HepG2 (cell line): Measurements from ENCODE around the gene ZNF605. TPM values are rescaled to one million over a fixed set of nuclear protein-coding genes. Genes with fewer than 3 reads are reported as not detected.

Experiments
- ATAC-seq: fragments of 200-7000 bp; cut with Tn5 transposase; 3 replicates; pipeline ENCODE4 v1.9.1; 2020; ENCODE audit warnings: mild to moderate bottlenecking, moderate library complexity
- BruUV-seq: library from RNA; stranded (reverse); fragments of 400-500 nt; replicated peaks from 2 replicates; lab custom pipeline; 2021; lab: Mats Ljungman, UMichigan
- CTCF ChIA-PET: fragments of 300-600 bp; formaldehyde crosslinking; extraction: SDS; loops from one replicate; lab custom pipeline; 2021; ENCODE audit warnings: low total read pairs, inconsistent platforms, low intra/inter-chr PET ratio; lab: Yijun Ruan, JAX
- POLR2A ChIA-PET: fragments of 350-600 bp; sonication (Branson Sonifier 250); formaldehyde crosslinking; loops from one replicate; lab custom pipeline; 2020; ENCODE audit warnings: antibody characterized with exemption, inconsistent platforms; lab: Yijun Ruan, JAX
- DNase-seq: peaks from one replicate; pipeline ENCODE4 v3.0.0-alpha.2; 2015; ENCODE audit warnings: low spot score
- FAIRE-seq: peaks from 3 replicates; lab custom pipeline; 2011; peaks lifted over from hg19 to GRCh38; lab: Jason Lieb, UNC
- H2AFZ ChIP-seq: one replicate; pipeline ENCODE4 v1.6.1; 2011; ENCODE audit warnings: low read length, inconsistent platforms
- H3K27ac ChIP-seq: fragments of 300-600 bp; 3 replicates; pipeline ENCODE4 v1.8.0; 2011; ENCODE audit warnings: mixed run types, mild to moderate bottlenecking, mixed read lengths, low read length, inconsistent platforms; ENCODE audit not compliant: insufficient read depth; ENCODE audit errors: extremely low read length
- H3K27me3 ChIP-seq, 2 experiments: fragments of 200-600 bp in 1 of 2; 2 replicates in 1 of 2; 3 replicates in 1 of 2; pipeline versions ENCODE4 v1.6.0 to v1.8.0; 2011; ENCODE audit warnings: low read length in 2 of 2, mild to moderate bottlenecking in 2 of 2, moderate library complexity in 2 of 2, inconsistent platforms in 1 of 2; ENCODE audit not compliant: insufficient read depth in 2 of 2, control insufficient read depth in 1 of 2
- H3K36me3 ChIP-seq, 2 experiments: fragments of 200-600 bp in 1 of 2; replicated peaks in 1 of 2; 2 replicates in 1 of 2; 3 replicates in 1 of 2; pipeline versions ENCODE4 v1.5.1 to v1.8.0; 2011; ENCODE audit warnings: low read length in 2 of 2, inconsistent platforms in 1 of 2; ENCODE audit not compliant: insufficient read depth in 2 of 2, control insufficient read depth in 1 of 2
- H3K4me1 ChIP-seq: 2 replicates; pipeline ENCODE4 v1.5.1; 2012; ENCODE audit warnings: low read length, inconsistent platforms; ENCODE audit not compliant: insufficient read depth
- H3K4me2 ChIP-seq: 2 replicates; pipeline ENCODE4 v1.6.0; 2011; ENCODE audit warnings: low read depth, low read length, inconsistent platforms
- H3K4me3 ChIP-seq, 3 experiments: fragments of 200-600 bp in 1 of 3; sonication (generic), shearing (Covaris generic) in 1 of 3; replicated peaks in 1 of 3; 2 replicates each; pipeline ENCODE4 v1.5.1; 2011 to 2016; ENCODE audit warnings: low read length in 3 of 3, inconsistent platforms in 2 of 3, low read depth in 2 of 3, mild to moderate bottlenecking in 2 of 3, control low read depth in 1 of 3, mixed read lengths in 1 of 3; ENCODE audit not compliant: insufficient read depth in 1 of 3
- H3K79me2 ChIP-seq: one replicate; pipeline ENCODE4 v1.6.1; 2011; ENCODE audit warnings: low read length, inconsistent platforms; ENCODE audit not compliant: insufficient read depth
- H3K9ac ChIP-seq: 2 replicates; pipeline ENCODE4 v1.6.0; 2011; ENCODE audit warnings: mild to moderate bottlenecking, low read depth, low read length, inconsistent platforms; ENCODE audit not compliant: insufficient read depth
- H3K9me3 ChIP-seq: 2 replicates; pipeline ENCODE4 v1.5.1; 2012; ENCODE audit warnings: mild to moderate bottlenecking, low read length
- H4K20me1 ChIP-seq: 2 replicates; pipeline ENCODE4 v1.6.0; 2011; ENCODE audit warnings: inconsistent platforms, mild to moderate bottlenecking, low read length, moderate library complexity; ENCODE audit not compliant: insufficient read depth
- AHDC1 ChIP-seq: sonication (generic); formaldehyde crosslinking; IDR thresholded peaks from 2 replicates; pipeline ENCODE4 v1.5.1; 2020; ENCODE audit warnings: mild to moderate bottlenecking, missing genetic modification reagents, borderline replicate concordance
- ARID2 ChIP-seq: sonication (generic); formaldehyde crosslinking; IDR thresholded peaks from 2 replicates; pipeline ENCODE4 v1.8.1; 2022; ENCODE audit warnings: mild to moderate bottlenecking, missing genetic modification reagents, borderline replicate concordance
- CENPX ChIP-seq: sonication (generic); formaldehyde crosslinking; IDR thresholded peaks from 2 replicates; pipeline ENCODE4 v1.9.0; 2021; ENCODE audit warnings: mild to moderate bottlenecking, missing genetic modification reagents, moderate library complexity
- FOXC1 ChIP-seq: sonication (generic); formaldehyde crosslinking; IDR thresholded peaks from 2 replicates; pipeline ENCODE4 v1.8.0; 2022; ENCODE audit warnings: mild to moderate bottlenecking, missing genetic modification reagents, borderline replicate concordance
- GLI4 ChIP-seq: sonication (generic); formaldehyde crosslinking; IDR thresholded peaks from 2 replicates; pipeline ENCODE4 v1.5.1; 2020; ENCODE audit warnings: missing genetic modification reagents, mild to moderate bottlenecking, moderate library complexity, borderline replicate concordance
- HNRNPK ChIP-seq: fragments of 200-400 bp; formaldehyde crosslinking; IDR thresholded peaks from 2 replicates; pipeline ENCODE4 v1.6.1; 2018; ENCODE audit warnings: low read length, low read depth, moderate library complexity, mild to moderate bottlenecking; ENCODE audit not compliant: poor library complexity, severe bottlenecking
- POLR2A ChIP-seq, 2 experiments: IDR thresholded peaks; 2 replicates each; pipeline ENCODE4 v1.6.1; 2011; ENCODE audit warnings: low read depth in 2 of 2, low read length in 2 of 2, mild to moderate bottlenecking in 1 of 2, moderate library complexity in 1 of 2; ENCODE audit not compliant: insufficient read depth in 1 of 2
- RELA ChIP-seq: sonication (generic); formaldehyde crosslinking; IDR thresholded peaks from 2 replicates; pipeline ENCODE4 v1.4.0; 2020; ENCODE audit warnings: missing genetic modification reagents
- SP4 ChIP-seq: sonication (generic); formaldehyde crosslinking; IDR thresholded peaks from 2 replicates; pipeline ENCODE4 v1.8.1; 2023; ENCODE audit warnings: mild to moderate bottlenecking, missing genetic modification reagents
- TEAD3 ChIP-seq: optimal IDR thresholded peaks from 2 replicates; pipeline ENCODE3; 2016; ENCODE audit warnings: borderline replicate concordance
- ZMYM2 ChIP-seq: sonication (generic); formaldehyde crosslinking; IDR thresholded peaks from 2 replicates; pipeline ENCODE4 v1.8.0; 2022; ENCODE audit warnings: mild to moderate bottlenecking, missing genetic modification reagents
- ZNF160 ChIP-seq: sonication (generic); formaldehyde crosslinking; IDR thresholded peaks from 2 replicates; pipeline ENCODE4 v1.8.0; 2022; ENCODE audit warnings: mild to moderate bottlenecking, inconsistent platforms, missing genetic modification reagents
- ZNF33A ChIP-seq: sonication (generic); formaldehyde crosslinking; IDR thresholded peaks from 2 replicates; pipeline ENCODE4 v1.5.1; 2020; ENCODE audit warnings: missing genetic modification reagents, mild to moderate bottlenecking, moderate library complexity, borderline replicate concordance
- ZNF510 ChIP-seq: sonication (generic); formaldehyde crosslinking; IDR thresholded peaks from 2 replicates; pipeline ENCODE4 v1.4.0; 2020; ENCODE audit warnings: low read depth, mild to moderate bottlenecking, missing genetic modification reagents
- ZNF724P ChIP-seq: sonication (generic); formaldehyde crosslinking; IDR thresholded peaks from 2 replicates; pipeline ENCODE4 v1.8.0; 2022; ENCODE audit warnings: missing genetic modification reagents, borderline replicate concordance
- ZNF768 ChIP-seq: sonication (generic); formaldehyde crosslinking; IDR thresholded peaks from 2 replicates; pipeline ENCODE4 v1.4.0; 2020; ENCODE audit warnings: missing genetic modification reagents
- ZNF782 ChIP-seq: sonication (generic); formaldehyde crosslinking; IDR thresholded peaks from 2 replicates; pipeline ENCODE4 v1.4.0; 2020; ENCODE audit warnings: missing genetic modification reagents, mild to moderate bottlenecking, borderline replicate concordance
- ZNF792 ChIP-seq: IDR thresholded peaks from 2 replicates; pipeline ENCODE4 v1.6.1; 2016
- WGBS: methylation state at CpG from one replicate; pipeline ENCODE4 v1.1.6; 2017; ENCODE audit warnings: low lambda C conversion rate; 5-methylcytosine and 5-hydroxymethylcytosine counted together
- in situ Hi-C: cut with HindIII; loops from 2 replicates; pipeline ENCODE4 v1.10.0; 2017; ENCODE audit warnings: low pct_unique_long_range_greater_than_20kb; ENCODE audit not compliant: extremely low pct_ligation_motif_present
- intact Hi-C: fragments of 100-400 bp; cut with micrococcal nuclease; formaldehyde crosslinking; loops from one replicate; pipeline ENCODE4 v1.10.0; 2022; ENCODE audit not compliant: unreplicated experiment
- polyA plus RNA-seq, 8 experiments: library from polyadenylated mRNA; depleted of rRNA in 3 of 8; stranded (reverse) in 7 of 8; unstranded in 1 of 8; fragments of >200 nt; fragmentation: Illumina TruSeq in 4 of 8; extraction: Trizol in 4 of 8; gene quantifications; 2 replicates each; pipeline versions ENCODE4 v1.2.1 to v1.2.3, GENCODE V29; 2011 to 2016; ENCODE audit warnings: low read depth in 4 of 8, missing spikeins in 1 of 8, mixed read lengths in 1 of 8; ENCODE audit not compliant: insufficient read depth in 1 of 8
- total RNA-seq, 5 experiments: library from RNA; depleted of rRNA; stranded (reverse); fragments of >200 nt; fragmentation: Illumina TruSeq; extraction: Trizol; gene quantifications; 2 replicates each; pipeline ENCODE4 v1.2.3, GENCODE V29; 2016; ENCODE audit warnings: low read depth in 1 of 5
- TF ChIP-seq, protein P1 (sequence below): IDR thresholded peaks from 2 replicates; pipeline ENCODE4 v1.6.1; 2016

The ZNF605 gene
- total and polyA plus RNA-seq, 2 of the 13 experiments (the other 11 are each of a cell fraction or from before 2014, with no cell fraction given), result 6.7 to 6.8 TPM

GRCh38 chr12:132954471-132955048 is 1.5 kb downstream of the ZNF605 start (continued):
- TF ChIP-seq AHDC1 (CRISPR knock-in tag) (no peak), ZNF792 (CRISPR knock-in tag) (no peak), RELA (CRISPR knock-in tag) (no peak), POLR2A (IDR thresholded peaks at IDR 0.05; ENCODE audit: insufficient read depth in 1 of 2, low read depth in 2 of 2, low read length in 2 of 2) (0 out of 4 replicates have a peak, but pooled peaks of 1 of the 2 experiments have one; percentile 17), HNRNPK (peak; percentile 67)

GRCh38 chr12:132953771-132954170 is 2.3 kb downstream of the ZNF605 start:
- Histone ChIP-seq H3K4me3 (no peak overlapping the region), H4K20me1 (no peaks in the 10 kb centered on the region), H2AFZ (no peak overlapping the region), H3K36me3 (peaks cover 0 to 5% of the 10 kb centered on the region in 2 experiments; a peak in 2 of 5 replicates), H3K4me1 (peaks cover 12% of the 10 kb centered on the region), H3K9me3 (peaks cover 60% of the 10 kb centered on the region), H3K9ac (no peak overlapping the region), H3K27ac (no peak overlapping the region), H3K79me2 (peaks cover 14% of the 10 kb centered on the region), H3K4me2 (no peak overlapping the region), H3K27me3 (no peaks in the 10 kb centered on the region; a peak in 1 of 5 replicates)
- WGBS, result over 99% methylated on average over 7 of the region's 7 CpGs
- ChIA-PET POLR2A (no interaction called here), CTCF (no interaction called here)
- DNase-seq (no peak), FAIRE-seq (no peak), ATAC-seq (no peak)
- in situ Hi-C loops, result no loop called here
- intact Hi-C loops, result no loop called here
- TF ChIP-seq ZNF782 (CRISPR knock-in tag) (no peak), TEAD3 (no peak), GLI4 (no peak), ZNF510 (CRISPR knock-in tag) (no peak), ZNF768 (no peak), ARID2 (CRISPR knock-in tag) (no peak), ZMYM2 (CRISPR knock-in tag) (no peak), ZNF33A (no peak), SP4 (CRISPR knock-in tag) (no peak), FOXC1 (no peak), ZNF160 (CRISPR knock-in tag) (no peak), CENPX (CRISPR knock-in tag) (no peak), ZNF724P (CRISPR knock-in tag) (no peak)
- TF ChIP-seq, protein P1, sequence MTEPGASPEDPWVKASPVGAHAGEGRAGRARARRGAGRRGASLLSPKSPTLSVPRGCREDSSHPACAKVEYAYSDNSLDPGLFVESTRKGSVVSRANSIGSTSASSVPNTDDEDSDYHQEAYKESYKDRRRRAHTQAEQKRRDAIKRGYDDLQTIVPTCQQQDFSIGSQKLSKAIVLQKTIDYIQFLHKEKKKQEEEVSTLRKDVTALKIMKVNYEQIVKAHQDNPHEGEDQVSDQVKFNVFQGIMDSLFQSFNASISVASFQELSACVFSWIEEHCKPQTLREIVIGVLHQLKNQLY (CRISPR knock-in tag), result no peak
- BruUV-seq, result no TSS peak
